Measurements from ENCODE around the gene PTGER3. TPM values are rescaled to one million over a fixed set of nuclear protein-coding genes. Genes with fewer than 3 reads are reported as not detected.

PTGER3 gene
- total RNA-seq, 1 experiment from 2014 or later = not detected

DNA sequence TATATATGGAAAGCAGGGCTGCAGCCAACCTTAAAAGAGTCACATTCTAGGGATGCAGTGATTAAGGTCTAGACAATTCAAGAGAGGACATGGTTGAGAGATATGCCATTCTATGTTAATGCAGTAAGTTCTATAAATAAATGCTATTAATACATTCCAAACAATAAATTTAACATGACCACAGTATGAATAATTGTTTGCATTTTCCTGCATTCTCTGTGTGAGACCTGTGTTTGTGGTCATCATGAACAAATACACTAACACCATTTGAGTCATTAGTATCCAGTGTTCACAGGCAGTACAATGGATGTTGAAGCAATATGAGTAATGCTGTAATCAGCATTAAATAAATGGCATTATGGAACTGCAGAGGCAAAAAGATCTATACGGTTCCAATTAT is 38.7 kb upstream of the PTGER3 start:
- no TSS peak for BruUV-seq (replicated peaks)
- Mint-ChIP-seq H3K27me3 (ENCODE audit: insufficient read depth, unreplicated experiment) (peaks cover 11% of the 10 kb centered on the region), H3K4me1 (ENCODE audit: insufficient read depth, unreplicated experiment) (no peaks in the 10 kb centered on the region), H3K27ac (ENCODE audit: low read depth, unreplicated experiment) (no peak overlapping the region), H3K4me3 (ENCODE audit: unreplicated experiment) (no peak overlapping the region), H3K36me3 (ENCODE audit: insufficient read depth, unreplicated experiment) (no peaks in the 10 kb centered on the region), H3K9me3 (ENCODE audit: unreplicated experiment) (no peaks in the 10 kb centered on the region)
- CTCF ChIA-PET = no interaction called here
- POLR2A ChIA-PET = no interaction called here
- peak; percentile 18 for DNase-seq (ENCODE audit: unreplicated experiment)
- intact Hi-C loops (cut with micrococcal nuclease) = no loop called here
- TF ChIP-seq, protein P1, sequence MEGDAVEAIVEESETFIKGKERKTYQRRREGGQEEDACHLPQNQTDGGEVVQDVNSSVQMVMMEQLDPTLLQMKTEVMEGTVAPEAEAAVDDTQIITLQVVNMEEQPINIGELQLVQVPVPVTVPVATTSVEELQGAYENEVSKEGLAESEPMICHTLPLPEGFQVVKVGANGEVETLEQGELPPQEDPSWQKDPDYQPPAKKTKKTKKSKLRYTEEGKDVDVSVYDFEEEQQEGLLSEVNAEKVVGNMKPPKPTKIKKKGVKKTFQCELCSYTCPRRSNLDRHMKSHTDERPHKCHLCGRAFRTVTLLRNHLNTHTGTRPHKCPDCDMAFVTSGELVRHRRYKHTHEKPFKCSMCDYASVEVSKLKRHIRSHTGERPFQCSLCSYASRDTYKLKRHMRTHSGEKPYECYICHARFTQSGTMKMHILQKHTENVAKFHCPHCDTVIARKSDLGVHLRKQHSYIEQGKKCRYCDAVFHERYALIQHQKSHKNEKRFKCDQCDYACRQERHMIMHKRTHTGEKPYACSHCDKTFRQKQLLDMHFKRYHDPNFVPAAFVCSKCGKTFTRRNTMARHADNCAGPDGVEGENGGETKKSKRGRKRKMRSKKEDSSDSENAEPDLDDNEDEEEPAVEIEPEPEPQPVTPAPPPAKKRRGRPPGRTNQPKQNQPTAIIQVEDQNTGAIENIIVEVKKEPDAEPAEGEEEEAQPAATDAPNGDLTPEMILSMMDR (IDR thresholded peaks at IDR 0.05; ENCODE audit: unreplicated experiment) = no peak

DNA sequence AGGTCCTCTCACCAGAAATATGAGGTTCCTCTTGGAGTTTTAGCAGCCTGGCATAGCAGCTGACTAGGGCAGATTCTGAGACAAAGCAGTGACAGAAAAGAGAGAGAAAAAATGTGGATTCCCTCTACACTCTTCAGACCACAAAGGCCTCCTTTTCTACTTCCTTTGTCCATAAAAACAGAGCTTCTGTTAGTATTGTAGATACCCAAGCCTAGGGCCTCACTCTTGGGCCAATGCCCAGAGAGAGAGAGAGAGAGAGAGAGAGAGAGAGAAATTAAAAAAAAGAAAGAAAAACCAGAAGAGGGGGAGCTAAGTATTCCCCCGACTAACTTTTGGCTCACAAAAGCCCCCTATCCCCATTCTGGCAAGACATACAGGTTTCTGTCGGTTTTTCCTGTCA is 35.7 kb upstream of the PTGER3 start:
- no TSS peak for BruUV-seq (replicated peaks)
- CTCF ChIA-PET = no interaction called here
- H3K27ac Mint-ChIP-seq (ENCODE audit: low read depth, unreplicated experiment) = no peak overlapping the region

DNA sequence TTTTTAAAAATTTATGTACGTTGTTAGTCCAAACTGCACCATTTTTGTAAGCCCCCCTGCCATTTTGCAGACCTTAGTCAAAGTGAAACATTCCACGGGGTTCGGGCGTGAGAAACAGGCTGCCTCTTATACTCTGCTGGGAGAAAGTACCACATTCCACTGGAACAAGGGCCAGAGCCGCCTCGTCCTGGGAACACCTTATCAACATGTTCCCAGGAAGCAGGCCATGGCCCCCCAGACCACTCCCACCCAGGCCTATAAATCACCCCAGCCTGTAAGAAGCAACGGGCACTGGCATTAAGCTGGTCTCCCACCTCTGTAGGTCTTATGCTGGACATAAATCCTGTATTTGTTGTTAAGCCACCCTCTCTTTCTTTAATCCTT is 34.1 kb upstream of the PTGER3 start:
- Mint-ChIP-seq H3K27me3 (ENCODE audit: insufficient read depth, unreplicated experiment) (peaks cover 11% of the 10 kb centered on the region), H3K4me3 (ENCODE audit: unreplicated experiment) (peak overlapping the region; percentile 97), H3K4me1 (ENCODE audit: insufficient read depth, unreplicated experiment) (peaks cover 6% of the 10 kb centered on the region), H3K9me3 (ENCODE audit: unreplicated experiment) (no peaks in the 10 kb centered on the region), H3K36me3 (ENCODE audit: insufficient read depth, unreplicated experiment) (peaks cover 34% of the 10 kb centered on the region), H3K27ac (ENCODE audit: low read depth, unreplicated experiment) (peak overlapping the region; percentile 100)
- intact Hi-C loops (cut with micrococcal nuclease) = no loop called here
- CTCF ChIA-PET = interaction anchor here (0.6 to 1.8 kb wide), 7 partner anchors 15 to 997 kb away, joined by 3 to 6 read pairs (median 3); no protein-coding TSS in a partner anchor
- BruUV-seq (replicated peaks) = TSS peak; percentile 95
- TF ChIP-seq, protein P1 (IDR thresholded peaks at IDR 0.05; ENCODE audit: unreplicated experiment) = no peak
- POLR2A ChIA-PET = interaction anchor here (0.6 to 1.9 kb wide), 21 partner anchors 8 to 1553 kb away, joined by 3 to 13 read pairs (median 4); partner anchors contain the start of genes ANKRD13C, CTH, LRRC40 and SRSF11
- no peak for DNase-seq (ENCODE audit: unreplicated experiment)

More for the DNA sequence above, 35.7 kb upstream of the PTGER3 start:
- POLR2A ChIA-PET = interaction anchor here (1.2 kb wide), 1 partner anchor 8 kb away, joined by 3 read pairs; no protein-coding TSS in a partner anchor
- intact Hi-C loops (cut with micrococcal nuclease) = no loop called here
- Mint-ChIP-seq H3K4me1 (ENCODE audit: insufficient read depth, unreplicated experiment) (peaks cover 6% of the 10 kb centered on the region), H3K9me3 (ENCODE audit: unreplicated experiment) (no peaks in the 10 kb centered on the region), H3K36me3 (ENCODE audit: insufficient read depth, unreplicated experiment) (peaks cover 18% of the 10 kb centered on the region), H3K27me3 (ENCODE audit: insufficient read depth, unreplicated experiment) (peaks cover 11% of the 10 kb centered on the region), H3K4me3 (ENCODE audit: unreplicated experiment) (no peak overlapping the region)
- TF ChIP-seq, protein P1 (IDR thresholded peaks at IDR 0.05; ENCODE audit: unreplicated experiment) = no peak
- DNase-seq (ENCODE audit: unreplicated experiment) = no peak

DNA sequence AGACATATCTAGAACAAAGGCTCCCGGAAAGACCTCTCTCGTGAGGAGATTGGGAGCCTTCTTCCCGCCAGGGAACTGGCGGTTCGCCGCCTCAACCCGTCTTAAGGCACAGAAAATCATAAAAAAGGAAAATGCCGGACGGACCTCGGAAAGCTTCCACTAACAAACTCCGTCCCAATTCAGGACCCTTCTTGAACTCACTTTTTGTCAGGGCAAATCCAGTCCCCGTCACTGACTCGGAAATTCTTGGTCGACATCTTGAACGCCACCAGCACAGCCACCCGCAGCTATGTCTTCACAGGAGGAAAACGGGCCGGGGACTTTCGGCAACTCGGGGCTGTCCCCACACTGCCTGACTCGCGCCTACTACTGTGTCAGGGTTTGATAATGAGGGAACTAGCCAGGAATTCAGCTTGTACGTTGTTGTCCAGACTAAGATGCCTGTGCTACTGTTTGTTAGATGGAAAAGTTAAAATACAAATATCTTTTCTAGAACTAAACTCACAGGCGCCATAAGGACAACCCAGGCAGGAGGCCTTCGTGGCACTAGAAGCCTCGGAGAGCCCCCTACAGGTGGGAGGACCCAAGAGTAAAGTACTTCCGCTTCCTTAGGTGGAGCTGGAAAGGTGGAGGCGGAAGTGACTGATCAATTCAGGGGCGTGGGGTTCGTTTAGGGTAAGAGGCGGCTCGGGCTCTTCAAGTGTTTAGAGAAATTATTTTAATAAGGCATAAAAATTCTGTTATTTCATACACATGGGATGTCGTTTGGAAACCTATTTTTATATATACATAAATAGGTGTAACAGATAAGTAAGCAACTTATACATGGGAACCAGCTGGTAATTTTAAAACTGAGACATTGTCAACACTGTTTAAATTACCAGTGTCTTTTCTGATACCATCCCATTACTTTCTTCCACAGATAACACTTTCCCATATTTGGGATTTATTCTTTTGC is 33.4 kb upstream of the PTGER3 start, which contains the start of gene ZRANB2:
ZRANB2 (minus strand) TSS at position 297 of the 958 bp plus-strand sequence; CDS start at position 257, 40 bp downstream.
- Mint-ChIP-seq H3K9me3 (ENCODE audit: unreplicated experiment) (no peaks in the 10 kb centered on the region), H3K27ac (ENCODE audit: low read depth, unreplicated experiment) (peak within 1 kb of the TSS; percentile 100)

More for the DNA sequence above, 33.4 kb upstream of the PTGER3 start, which contains the start of gene ZRANB2:
- Mint-ChIP-seq H3K4me3 (ENCODE audit: unreplicated experiment) (peak within 1 kb of the TSS; percentile 97), H3K36me3 (ENCODE audit: insufficient read depth, unreplicated experiment) (peaks cover 41% of the 10 kb centered on the region), H3K27me3 (ENCODE audit: insufficient read depth, unreplicated experiment) (peaks cover 11% of the 10 kb centered on the region), H3K4me1 (ENCODE audit: insufficient read depth, unreplicated experiment) (peaks cover 6% of the 10 kb centered on the region)
- intact Hi-C loops (cut with micrococcal nuclease) = no loop called here
- POLR2A ChIA-PET = interaction anchor here (0.6 to 1.9 kb wide), 25 partner anchors 9 to 1203 kb away, joined by 3 to 13 read pairs (median 4); partner anchors contain the start of genes ANKRD13C, CTH, LRRC40 and SRSF11
- no TSS peak for BruUV-seq (replicated peaks)
- TF ChIP-seq, protein P1 (IDR thresholded peaks at IDR 0.05; ENCODE audit: unreplicated experiment) = peak; percentile 40
- CTCF ChIA-PET = interaction anchor here (0.6 to 1.8 kb wide), 8 partner anchors 8 to 998 kb away, joined by 3 to 6 read pairs (median 3); no protein-coding TSS in a partner anchor
- DNase-seq (ENCODE audit: unreplicated experiment) = peak; percentile 97

All from MCF 10A (cell line).